Hypothalamus (tissue), 51 donors: ENCODE measurements around the gene PRKAR2B.
A peak's percentile ranks its signal among the peaks of the same experiment; 100 is the strongest.

Experiments used
- DNase-seq, 51 donors: peaks; one replicate each; lab custom pipeline; 2025; lab: John Stamatoyannopoulos, UW

Gene PRKAR2B

DNA sequence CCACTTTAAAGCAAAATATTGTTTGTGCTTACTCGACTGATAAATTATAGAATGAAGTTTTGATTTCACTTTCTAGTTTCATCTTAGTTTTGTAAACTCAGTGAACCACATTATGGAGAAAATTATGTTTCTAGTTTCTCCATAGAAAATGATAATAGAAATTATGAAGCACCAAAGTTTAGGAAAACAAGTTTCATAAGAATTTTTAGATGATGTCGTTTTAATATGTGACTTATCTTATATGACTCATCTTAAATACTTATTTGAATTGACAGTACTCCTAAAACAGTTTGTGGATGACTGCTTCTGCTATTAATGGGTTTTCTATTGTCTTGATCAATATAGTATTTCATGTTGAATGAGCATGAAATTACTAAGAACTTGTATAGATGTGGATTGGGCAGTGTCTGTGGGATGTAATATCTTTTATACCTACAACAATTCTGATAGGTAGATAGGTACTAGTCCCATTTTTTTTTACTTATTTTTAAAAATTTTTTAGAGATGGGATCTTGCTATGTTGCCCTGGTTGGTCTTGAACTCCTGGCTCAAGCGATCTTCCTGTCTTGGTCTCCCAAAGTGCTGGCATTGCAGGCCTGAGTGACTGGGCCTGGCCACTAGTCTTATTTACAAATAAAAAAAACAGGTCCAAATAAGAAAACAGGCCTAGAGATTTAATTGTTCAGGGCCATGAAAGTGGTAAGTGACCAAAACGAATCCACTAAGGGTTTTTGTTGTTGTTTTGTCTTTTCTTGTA, 127.9 kb downstream of the PRKAR2B start:
- DNase-seq: no peak

DNA sequence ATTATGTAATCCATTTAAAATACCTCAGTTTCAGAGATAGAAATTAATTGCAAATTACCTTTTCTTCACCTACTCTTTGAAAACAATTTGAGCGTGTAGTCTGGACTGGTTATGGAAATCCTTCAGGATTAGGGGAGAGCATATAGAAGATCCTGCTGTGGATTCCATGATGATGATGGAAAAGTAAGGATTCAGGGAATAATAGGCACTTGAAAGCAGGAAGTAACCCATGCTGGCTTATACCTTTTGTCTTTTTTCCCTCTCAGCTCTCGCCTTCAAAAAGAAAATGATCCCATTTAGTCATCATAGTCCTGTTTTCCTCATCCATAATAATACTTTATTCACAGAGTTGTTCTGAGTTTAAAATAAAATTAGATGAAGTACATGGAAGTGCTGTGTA, 128.7 kb downstream of the PRKAR2B start:
- DNase-seq: no peak

DNA sequence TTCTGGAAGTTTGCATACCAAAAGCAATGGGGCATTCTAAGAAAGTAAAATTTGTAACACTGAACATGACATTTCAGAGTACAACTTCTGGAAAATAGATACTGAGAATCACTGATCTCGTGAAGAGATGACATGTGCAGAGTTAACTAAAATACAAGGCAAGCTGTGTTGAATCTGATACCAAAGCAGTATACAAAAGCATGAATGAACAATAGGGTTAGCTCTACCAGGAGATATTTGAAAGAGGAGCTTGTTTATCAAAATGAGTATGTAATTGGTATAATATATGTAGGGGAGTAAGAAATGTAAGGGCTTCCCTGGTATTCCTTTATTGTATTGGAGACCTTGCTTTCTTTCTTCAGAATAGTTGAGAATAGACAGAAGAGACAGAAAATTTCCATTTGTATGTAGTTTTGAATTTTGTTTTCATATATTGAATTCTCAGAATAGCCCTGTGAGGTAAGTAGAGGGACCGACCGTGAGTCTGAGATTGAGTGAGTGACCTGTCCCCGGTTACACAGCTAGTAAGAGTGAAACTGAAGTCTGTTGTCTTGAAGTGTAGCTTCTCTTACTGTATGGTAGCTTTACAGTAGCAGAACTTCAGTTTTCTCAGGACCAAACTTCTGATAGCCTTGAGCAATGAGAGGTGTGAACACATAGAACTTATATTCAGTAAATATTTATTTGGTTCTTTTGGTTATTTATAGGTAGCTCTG, 129.3 kb downstream of the PRKAR2B start:
- DNase-seq: peak in 1 of 51 donors; percentile 32

DNA sequence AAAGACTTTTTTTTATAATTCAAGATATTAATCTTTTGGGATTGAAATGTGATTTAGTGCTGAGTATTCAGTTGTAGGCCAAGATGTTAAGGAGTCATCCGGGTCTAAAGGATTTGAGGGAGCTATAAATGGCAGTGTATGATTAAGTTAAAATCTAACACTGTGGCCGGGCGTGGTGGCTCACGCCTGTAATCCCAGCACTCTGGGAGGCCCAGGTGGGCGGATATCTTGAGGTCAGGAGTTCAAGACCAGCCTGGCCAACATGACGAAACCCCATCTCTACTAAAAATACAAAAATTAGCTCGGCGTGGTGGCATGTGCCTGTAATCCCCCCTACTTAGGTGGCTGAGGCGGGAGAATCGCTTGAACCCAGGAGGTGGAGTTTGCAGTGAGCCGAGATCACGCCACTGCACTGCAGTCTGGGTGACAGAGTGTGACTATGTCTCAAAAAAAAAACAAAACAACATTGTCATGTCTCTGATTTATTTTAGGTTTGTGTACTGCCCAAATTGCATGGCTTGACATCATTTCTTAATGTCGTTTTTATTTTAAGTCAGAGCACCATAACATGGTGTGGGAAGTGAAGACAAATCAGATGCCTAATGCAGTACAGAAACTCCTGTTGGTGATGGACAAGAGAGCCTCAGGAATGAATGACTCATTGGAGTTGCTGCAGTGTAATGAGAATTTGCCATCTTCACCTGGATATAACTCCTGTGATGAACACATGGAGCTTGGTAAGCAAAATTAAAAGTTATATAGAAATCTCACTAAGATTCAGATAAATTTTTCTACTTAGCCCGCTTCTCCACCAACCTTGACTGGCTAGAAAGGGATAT, 135.0 kb downstream of the PRKAR2B start:
- no peak for DNase-seq

DNA sequence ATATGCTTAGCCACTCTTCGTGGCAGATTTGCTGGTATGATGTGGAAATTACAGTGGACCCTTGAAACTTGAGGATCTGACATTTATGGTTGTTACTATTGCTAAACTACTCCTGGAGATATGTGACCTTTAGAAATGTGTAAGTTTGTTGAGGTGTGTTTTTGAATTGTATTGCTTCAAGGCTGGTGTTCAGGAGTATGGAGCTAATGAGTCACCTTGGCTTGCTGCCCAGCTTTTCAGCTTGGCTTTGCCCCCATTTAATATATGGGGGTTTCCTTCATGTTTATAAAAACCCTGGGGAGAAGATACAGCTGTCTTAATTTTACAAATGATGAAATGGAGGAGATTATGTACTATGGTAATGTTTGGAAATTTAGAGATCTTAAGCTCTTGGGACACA, 135.9 kb downstream of the PRKAR2B start:
- no peak for DNase-seq

DNA sequence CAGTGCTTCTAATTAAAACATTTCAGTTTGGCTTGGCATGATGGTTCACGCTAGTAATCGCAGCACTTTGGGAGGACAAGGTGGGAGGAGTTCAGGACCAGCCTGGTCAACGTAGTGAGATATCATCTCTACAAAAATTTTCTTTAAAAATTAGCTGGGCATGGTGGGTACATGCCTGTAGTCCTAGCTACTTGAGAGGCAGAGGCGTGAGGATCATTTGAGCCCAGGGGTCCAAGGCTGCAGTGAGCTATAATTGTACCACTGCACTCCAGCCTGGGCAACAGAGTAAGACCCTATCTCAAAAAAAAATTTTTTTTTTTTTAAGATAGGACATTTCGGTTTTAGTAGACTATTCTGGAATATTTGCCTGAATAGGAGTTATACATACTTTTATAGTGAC, 136.7 kb downstream of the PRKAR2B start:
- DNase-seq: no peak

DNA sequence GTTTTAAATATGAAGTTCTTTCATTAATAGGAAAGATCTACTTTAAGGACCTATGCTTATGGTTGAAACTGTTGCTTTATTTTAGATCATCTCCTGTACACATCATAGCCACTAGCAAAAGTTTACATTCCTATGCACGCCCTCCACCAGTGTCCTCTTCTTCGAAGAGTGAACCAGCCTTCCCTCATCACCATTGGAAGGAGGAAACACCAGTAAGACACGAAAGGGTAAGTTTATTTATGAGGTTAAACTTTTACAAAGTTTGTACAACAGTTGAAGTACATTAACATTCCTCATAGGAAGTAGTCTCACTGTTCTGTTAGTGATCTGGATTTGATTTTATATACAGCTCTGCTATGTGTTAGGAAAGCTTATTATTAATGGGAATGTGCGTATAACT, 141.2 kb downstream of the PRKAR2B start:
- no peak for DNase-seq

DNA sequence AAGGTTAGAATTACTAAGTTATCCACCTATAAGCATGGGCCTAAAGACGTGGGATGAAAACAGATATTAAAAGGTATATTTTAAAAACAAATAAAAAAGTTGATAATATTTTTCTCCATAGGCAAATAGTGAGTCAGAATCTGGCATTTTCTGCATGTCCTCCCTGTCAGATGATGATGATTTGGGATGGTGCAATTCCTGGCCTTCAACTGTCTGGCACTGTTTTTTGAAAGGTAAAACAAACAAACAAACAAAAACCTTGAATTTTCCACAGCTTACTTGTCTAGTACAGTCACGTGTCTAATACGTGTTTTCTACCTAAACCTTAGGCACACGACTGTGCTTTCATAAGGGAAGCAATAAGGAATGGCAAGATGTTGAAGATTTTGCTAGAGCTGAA, 141.7 kb downstream of the PRKAR2B start:
- DNase-seq: no peak

DNA sequence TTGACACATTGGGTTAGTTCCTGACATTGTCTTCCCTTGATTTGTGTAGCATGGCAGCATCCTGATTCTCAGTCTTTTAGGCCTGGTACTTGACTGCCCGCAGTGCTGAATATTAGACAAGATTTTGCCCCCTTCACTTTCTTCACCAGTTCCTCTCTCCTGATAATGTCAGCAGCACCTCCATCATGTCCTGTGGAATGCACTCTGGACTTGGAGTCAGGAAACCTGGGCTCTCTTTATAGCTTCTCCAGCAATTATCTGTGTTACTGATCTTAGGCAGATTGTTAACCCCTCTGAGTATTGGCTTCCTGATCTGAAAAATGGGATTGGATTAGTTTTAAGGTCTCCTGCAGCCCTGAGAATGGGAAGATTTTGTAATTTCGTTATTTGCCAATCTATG, 143.3 kb downstream of the PRKAR2B start:
- no peak for DNase-seq

DNA sequence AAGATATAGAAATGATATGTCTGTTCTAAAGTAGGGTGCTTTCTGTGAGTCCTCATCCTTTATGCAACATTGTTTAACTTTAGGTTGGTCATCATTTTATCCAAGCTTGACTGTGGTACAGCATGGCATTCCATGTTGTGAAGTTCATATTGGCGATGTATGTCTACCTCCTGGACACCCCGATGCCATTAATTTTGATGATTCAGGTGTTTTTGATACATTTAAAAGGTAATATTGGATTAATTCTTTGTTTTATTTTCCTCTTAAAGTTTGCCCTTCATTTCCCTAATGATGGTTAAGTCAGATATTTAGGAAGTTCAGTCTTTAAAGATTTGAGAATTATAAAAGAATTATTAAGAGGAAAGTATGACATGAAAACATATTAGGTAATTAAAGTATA, 145.6 kb downstream of the PRKAR2B start:
- DNase-seq: no peak

DNA sequence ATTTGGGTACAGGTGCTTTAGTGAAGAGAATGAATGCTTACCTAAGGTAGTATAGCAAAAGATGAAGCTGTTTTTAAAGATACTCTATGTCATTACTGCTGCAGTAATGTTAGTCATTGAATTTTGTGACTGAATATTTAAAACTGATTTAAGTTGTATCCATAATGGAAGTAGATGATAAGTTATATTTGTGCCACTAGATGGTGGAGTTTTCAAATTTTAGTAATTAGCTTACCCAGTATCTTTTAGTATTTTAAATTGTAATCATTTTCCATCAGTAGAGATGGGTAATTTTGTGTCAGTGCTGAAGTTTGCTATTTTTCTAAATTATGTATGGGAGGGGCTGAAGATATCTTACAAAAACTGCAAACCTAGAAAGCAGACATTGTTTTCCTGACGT, 149.5 kb downstream of the PRKAR2B start:
- no peak for DNase-seq

DNA sequence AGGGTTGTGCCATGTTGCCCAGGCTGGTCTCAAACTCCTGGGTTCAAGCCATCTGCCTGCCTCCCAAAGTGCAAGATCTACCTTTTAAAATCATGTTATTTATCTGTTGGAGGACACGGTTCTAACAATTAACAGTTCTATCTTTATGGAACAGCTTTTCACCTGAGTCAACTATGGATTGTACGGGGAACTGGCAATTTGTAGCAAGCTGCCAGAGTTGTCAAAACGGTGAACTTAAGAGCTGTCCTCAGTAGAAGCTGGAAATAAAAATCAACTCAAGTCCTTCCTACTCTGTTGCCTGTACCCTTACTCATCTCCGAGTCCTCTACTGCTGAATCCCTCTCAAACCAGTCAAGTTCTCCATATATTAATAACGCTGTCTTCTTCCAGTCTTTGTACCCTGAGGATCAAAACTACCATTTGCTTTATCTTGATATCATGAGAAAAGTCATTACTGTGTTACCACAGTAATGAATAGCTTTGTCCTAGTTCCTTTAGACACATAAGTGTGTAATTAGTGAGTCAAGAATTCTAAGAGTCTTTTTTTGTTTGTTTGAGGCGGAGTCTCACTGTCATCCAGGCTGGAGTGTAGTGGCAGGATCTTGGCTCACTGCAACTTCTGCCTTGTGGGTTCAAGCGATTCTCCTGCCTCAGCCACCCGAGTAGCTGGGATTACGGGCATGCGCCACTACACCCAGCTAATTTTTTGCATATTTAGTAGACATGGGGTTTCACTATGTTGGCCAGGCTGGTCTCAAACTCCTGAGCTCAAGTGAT, 152.5 kb downstream of the PRKAR2B start:
- DNase-seq: no peak

DNA sequence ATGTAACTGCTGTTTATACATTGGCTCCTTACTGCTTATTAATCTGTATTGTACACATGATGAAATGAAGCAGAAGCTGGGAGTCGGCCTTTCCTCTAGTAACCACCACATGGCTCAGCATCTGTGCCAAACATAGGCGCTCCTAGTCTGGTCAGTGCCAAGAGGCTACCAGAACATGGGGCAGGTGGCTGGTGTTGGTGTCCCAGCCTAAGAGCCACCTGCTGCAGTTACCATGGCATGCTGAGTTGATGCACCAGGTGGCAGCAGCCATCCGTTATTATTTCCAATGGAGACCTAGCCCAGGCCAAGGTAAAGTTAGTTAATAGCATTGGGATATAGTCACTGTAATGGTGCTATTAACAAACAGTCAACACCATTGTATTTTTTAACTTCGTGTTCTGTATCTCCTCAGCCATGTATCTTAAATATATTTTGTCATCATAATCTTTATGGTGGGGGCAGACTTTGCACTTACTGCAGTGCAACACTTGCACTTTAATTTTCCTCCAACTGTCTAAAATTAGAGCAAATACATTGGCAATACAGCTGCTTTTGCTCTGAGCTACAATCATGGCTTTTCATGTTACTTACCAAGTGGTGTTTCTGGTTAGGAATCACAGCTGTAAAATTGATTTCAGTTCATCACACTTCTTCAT, 157.4 kb downstream of the PRKAR2B start:
- DNase-seq: peak in 15 of 51 donors; percentile 2 to 32 (median 11)

DNA sequence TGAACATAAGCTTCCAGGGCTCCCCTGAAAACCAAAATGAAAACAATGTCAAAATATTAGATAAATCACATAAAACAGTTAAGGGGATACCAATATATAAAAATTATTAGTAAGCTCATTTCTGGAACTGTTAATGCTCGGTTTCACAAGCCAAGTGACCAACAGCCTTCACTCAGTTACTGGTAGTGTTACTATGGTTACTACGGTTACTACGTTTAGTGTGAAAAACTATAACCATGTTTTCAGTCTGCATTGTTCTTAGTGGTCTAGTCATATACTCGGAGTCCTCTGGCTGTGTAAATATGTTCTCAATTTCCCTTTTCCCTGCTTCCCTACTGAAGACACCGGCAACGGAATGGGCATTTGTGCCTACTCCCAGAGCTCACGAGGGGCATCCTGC, 159.1 kb downstream of the PRKAR2B start:
- DNase-seq: no peak

DNA sequence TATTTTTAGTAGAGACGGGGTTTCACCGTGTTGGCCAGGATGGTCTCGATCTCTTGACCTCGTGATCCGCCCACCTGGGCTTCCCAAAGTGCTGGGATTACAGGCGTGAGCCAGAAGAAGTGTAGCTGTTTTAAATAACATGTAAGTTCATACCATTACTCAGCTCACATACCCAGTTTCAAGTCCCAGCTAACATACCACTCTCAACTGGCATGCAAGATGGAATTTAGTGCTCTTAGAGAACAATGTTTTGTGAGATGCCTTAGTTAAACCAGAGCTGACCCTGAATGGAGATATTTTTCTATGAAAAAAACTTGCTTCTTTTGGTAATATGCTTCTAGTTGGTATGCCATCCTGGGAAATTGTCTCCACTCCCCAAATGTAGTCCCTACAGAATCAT, 161.6 kb downstream of the PRKAR2B start:
- DNase-seq: no peak

DNA sequence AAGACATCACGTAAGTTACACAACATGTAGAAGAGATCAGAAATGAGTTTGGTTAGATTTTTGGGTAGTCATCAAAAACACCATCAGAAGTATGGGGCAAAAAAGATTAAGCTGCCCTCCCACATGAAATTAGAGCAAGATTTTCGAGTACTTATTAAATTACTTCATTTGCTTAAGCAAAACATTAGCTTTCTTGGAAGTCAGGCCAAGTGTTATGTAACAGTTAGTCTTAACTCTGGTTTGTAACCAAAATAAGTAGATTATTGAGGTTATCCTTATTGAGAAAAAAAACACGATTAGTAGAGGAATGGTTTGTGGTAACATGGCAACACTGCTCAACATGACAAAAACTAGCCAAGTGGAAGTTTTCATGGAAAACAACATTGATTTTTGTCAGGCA, 162.2 kb downstream of the PRKAR2B start:
- no peak for DNase-seq

DNA sequence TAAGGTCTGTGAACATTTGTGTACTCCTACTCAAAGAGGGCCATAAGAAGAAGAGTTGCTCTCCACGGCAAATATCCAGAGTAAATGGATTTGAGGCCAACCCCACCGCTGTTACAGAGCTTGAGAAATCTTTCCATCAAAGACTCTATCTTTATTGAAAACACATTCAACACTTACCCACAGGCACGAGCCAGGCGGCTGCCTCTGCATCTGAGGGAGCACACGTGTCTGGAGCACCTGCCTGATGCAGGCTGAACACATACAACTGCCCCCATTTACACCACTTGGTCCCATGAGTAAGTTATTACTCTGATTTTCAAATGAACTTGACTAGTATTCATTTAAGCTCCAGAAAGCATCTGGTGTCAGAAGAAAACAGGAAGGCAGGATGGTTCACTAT, 163.0 kb downstream of the PRKAR2B start:
- DNase-seq: no peak

DNA sequence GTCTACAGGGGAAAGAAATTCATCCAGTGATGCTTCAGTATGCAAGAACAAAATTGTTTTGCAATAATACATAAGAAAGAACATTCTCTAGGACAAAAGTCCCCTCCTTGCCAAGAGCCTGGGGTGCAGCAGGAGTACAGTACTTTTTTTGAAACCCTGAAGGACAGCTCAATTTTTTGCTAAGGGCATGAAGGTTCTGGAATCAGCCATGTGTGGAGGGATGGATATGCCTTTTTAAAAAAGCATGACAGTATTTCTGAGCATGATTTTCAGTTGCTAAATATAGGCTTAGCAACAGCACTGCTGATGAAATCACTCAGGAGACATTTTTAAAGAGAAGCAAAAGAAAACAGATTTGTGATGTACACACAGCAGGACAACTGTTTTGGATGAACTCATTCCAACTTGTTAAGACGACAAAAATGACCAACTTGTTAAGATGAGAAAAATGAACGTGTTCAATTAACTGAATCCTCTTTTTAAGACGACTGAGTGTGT, 163.6 kb downstream of the PRKAR2B start:
- peak in 1 of 51 donors; percentile 29 for DNase-seq

DNA sequence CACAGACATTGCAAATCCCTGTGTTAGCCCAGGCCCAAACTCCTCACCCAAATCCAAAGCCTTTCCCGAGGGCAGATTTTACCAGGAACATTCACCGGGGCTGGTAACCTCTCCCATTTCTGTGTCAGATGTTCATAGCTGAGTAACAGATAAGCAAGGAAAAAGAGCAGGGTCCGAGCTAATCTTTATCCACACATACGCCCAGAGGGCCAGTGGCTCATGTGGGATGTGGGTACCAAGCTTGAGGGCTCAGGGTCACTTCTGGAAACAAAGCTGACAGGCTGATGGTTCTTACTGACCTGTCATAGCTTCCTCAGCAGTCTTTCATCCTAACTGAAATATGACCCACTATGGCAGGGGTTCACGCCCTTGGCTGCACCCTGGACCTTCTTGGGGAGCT, 164.1 kb downstream of the PRKAR2B start:
- no peak for DNase-seq

DNA sequence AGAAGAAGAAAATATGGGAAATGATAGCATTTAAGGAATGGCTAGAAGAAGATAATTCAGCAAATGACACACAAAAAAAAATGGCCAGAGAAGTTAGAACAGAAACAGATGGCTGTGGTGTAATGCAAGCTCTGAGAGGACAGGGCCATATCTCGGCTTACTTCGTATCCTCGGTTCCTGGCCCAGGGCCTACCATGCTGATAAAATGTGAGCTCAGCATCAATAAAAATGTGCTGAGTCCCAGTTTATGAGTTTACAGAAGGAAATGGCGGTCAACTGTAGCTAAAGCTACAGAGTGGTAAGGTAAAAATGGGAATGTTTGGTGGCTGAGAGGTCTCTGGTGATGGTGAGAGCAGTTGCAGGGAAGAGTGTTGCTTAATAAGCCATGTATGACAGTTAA, 165.1 kb downstream of the PRKAR2B start:
- DNase-seq: no peak
